GM21360 (cell line): ENCODE measurements around the gene CLRN3.

Experiments used
- ATAC-seq: cut with Tn5 transposase; IDR thresholded peaks from one replicate; pipeline ENCODE4 v1.9.1; 2021; ENCODE audit warnings: mild to moderate bottlenecking, moderate library complexity; ENCODE audit not compliant: unreplicated experiment

Gene CLRN3, protein sequence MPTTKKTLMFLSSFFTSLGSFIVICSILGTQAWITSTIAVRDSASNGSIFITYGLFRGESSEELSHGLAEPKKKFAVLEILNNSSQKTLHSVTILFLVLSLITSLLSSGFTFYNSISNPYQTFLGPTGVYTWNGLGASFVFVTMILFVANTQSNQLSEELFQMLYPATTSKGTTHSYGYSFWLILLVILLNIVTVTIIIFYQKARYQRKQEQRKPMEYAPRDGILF

DNA sequence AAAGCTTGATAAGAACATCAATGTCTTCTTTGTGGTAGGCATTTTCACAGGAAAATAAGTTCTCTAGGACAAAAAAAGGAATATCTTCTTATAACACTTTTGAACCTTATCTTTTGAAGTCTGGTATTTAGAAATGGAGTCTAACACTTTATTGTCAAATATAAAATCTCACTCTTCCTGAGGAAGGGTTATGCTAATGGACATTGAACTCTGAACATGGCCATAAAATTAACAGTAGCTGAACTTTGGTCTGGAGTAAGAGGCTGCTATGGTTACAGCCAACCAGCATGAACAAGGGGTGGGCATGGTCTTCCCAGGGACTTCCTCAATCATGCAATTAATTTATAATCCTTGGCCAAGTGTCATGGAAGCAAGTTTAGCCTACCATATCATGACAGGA is at the start of gene CLRN3:
TSS of gene CLRN3 (minus strand) at position 199 of the 400 bp plus-strand sequence. CDS start at position 42, 157 bp downstream.
- ATAC-seq: no peak

DNA sequence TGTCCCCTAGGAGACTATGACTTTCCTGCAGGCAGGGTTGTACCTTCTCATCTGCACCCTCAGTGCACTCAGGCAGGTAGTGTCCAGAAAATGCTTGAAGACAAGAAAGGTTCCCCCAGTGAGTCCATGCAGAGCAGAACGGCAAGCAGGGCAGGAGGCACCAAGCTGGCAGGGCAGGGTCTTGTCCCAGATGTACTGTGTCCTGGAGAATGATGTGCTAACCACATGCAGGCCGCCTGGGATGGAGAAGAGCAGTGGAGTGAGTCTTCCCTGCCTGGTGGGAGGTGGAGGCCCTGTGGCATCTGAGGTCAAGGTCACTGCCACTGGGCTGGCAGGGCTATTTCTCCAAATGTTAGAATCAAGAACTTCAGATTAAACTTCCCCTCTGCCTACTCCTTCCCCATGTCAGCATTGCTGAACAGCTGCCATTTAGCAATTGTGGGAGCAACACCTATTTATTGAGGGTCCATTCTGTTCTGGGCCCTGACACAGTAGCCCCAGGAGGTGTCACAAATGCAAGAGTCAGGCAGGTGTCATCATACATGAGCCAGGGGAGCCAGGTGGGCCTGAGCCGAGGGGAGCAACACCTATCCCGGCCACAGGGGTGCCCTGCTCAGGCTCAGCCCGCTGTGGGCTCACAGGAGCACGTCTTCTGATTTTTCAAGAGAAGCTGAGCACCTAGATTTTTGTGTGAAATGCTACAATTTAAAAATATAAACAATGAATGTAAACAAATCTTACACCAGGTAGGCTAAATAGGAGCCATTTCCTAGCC is 48.3 kb upstream of the CLRN3 start:
- ATAC-seq: no peak

DNA sequence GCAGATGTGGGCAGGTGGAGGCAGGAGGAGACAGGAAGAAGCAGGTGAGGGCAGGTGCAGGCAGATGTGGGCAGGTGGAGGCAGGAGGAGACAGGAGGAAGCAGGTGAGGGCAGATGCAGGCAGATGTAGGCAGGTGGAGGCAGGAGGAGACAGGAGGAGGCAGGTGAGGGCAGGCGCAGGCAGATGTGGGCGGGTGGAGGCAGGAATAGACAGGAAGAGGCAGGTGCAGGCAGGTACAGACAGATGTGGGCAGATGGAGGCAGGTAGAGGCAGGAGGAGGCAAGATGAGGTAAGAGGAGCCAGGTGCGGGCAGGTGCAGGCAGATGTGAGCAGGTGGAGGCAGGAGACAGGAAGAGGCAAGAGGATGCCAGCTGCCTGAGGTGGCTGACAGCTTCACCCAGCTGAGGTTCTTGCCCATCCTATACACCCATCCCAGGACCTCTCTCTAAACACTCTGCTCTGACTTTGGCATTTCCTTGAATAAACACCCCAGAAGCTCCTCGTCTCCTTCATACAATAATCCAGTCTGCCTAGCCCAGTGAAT is 47.1 kb upstream of the CLRN3 start:
- no peak for ATAC-seq

DNA sequence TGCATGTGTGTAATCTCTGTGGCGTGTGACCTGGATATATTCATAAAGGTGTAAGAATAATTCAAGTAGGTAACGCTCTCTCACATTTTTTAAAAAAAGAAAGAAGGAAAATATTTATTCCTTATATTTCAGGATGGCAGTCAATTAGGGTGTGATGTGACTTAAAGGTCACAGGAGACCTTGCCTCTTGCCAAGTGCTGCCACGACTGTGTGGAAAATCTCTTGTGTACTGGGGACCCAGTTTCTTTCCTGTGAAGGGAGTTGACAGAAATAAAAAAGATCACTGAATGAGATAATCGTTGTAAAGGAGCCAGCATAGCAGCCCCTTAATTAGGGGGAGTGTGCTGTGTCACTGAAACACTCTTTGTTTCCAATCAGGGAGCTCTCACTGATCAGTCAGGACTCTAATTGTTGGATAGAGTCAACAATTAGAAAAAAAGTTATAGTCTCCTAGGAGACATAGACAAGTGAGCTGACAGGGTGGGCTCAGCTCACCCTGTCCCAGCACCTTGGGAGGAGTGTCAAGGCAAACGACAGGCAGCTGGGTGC is 45.2 kb upstream of the CLRN3 start:
- no peak for ATAC-seq

DNA sequence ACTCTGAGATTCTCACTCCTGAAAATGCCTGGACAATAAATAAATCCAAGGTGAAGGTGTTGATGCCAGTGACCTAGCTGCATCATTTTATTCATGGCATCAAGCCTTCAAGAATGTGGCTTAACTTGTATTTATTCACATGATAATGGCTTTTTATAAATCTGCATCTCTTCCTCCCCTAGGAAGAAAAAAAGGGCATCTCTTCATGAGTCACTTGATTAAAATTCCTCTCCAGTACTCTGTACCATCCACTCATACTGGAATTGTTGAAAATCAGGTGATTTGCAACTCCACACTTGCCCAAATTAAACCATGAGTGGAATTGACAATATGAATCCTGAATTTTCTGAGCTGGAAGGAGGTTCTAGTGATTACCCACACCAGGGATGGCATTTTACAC is 44.3 kb upstream of the CLRN3 start:
- no peak for ATAC-seq

DNA sequence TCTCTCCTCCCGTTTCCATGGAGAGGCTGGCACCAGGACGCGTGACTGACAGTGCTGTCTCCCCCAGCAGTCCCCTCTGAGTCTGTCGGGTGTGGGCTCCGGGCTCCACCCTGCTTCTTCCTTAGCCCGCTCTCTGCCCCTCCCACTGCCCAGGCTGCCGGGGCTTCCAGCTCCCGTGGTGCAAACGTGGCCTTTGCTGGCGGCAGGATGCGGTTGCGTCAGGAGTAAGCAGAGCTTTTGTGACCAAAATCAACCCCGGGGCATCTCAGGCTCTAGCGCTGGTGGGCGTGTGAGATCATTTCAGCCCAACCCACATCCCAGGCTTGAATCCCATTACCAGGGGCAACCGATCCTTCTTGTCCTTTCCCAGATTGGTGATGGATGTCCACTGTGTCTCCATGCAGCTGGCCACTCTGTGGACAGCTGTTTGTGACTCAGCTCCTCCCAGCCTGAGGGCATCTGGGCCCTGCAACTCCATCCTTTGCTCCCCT is 42.4 kb upstream of the CLRN3 start:
- no peak for ATAC-seq

DNA sequence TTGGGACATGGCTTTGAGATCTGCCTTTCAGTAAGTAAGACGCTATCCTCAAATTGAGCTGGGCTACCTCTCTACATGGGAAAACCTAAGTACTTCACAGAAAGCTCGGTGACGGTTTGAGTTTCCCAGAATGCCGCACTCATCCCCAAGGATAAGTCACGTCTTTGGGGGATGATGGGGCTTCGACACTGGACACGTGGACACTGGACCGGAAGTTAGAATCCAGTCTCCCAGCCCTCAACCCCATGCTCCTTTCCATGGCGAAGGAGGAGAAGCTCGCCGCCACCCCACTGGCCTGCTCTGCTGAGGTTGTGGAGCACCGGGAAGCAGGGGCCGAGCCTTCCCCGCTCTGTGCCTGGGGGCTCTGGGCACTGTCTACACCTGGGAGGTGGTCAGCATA is 41.6 kb upstream of the CLRN3 start:
- ATAC-seq: no peak

DNA sequence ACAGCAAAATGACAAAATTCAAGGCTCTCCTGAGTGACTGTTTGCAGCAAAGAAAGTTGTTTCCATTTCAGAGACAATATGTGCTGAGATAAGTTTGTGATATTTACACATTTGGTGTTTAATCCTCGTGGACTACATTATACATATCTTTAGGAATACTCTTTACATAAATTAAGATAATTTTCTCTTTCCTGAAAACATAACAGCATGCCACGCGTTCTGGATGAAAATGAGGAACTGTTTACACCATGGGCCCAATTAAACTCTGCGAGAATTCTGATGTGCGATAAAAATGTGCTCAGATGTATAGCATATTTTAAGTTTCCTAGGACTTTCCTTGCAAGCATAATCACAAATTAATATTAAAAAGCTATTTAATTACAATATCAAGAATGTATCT is 40.5 kb upstream of the CLRN3 start:
- ATAC-seq: no peak

DNA sequence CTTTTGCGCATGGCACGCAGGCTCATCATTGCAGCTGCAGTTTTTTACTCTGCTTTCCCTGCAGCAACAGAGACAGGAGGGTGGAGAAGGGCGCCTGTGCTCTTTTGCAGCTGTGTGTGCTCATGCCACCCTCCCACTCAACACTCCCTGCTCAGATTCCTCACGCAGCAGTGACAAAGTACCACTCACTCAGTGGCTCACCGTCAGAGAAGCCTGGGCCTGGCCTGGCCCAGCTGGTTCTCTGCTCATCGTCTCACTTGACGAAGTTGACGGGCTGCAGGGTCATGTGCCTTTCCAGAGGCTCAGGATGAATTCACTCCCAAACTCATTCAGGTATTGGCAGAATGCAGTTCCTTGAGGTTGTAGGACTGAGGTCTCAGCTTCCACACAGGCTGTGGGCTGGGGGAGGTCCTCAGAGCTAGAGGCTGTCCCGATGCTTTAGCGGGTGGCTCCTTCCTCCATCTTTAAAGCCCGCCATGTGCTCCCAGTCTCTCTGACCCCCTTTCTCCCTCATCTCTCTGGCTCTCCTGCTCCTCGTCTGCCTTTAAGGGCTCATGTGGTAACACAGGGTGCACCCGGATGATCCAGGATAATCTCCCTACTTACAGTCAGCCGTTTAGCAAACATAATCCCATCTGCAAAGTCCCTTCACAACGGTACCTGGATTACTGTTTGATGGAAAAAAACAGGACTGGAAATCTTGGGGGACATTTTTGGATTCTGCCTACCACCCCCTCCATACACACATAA is 40.0 kb upstream of the CLRN3 start:
- no peak for ATAC-seq

DNA sequence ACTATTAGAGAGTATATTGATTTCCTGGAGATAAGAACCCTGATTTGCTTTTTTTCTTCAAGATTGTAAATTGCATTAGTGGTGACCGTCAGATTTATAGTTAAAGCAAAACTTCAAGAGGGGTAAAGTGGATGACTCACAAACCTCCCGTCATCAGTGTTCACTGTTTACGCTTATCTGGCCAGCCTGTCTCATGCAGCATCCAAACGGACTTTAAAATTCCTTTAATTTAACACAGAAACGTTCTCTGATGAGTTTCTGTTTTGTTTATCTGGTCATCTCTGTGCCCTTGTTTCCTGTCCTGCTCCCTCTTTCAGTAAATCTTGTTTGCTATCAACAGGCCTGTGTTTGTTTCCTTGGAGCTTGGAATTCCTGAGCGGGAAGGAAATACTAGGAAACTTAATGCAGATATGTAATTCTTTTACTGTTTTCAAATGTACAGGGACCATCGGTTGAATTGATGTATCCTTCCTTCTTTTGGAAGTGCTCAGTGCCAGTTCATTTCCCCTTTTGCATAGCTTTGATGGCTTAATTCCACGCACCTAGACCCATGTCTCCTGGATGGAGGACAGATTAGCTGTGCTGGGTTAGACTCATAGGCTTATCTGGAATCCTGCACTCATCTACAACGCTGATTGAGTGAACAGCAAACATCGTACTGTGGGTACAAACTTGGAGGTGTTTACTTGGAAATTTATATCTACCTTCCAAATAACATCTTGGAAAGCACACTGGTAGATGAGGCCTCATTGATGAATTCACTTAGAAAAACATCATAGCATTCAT is 35.5 kb upstream of the CLRN3 start:
- ATAC-seq: no peak

DNA sequence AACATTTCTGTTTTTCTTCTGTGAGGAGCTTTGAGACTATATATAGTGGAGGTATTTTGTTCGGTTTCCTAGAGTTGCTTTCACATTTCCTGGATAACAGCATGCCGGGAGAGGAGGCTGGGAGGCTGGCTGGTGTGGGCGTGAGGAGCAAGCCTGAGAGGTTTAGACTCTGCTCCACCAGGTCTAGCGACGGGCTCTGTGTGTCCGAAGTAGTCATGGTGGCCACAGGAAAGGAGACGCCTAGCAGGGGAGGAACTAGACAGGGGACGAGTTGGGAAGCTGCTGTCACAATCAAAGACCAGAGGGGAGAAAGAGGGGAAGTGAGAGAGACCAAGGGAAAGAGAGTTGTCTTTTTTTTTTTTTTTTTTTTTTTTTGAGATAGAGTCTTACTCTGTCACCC is 33.7 kb upstream of the CLRN3 start:
- no peak for ATAC-seq

DNA sequence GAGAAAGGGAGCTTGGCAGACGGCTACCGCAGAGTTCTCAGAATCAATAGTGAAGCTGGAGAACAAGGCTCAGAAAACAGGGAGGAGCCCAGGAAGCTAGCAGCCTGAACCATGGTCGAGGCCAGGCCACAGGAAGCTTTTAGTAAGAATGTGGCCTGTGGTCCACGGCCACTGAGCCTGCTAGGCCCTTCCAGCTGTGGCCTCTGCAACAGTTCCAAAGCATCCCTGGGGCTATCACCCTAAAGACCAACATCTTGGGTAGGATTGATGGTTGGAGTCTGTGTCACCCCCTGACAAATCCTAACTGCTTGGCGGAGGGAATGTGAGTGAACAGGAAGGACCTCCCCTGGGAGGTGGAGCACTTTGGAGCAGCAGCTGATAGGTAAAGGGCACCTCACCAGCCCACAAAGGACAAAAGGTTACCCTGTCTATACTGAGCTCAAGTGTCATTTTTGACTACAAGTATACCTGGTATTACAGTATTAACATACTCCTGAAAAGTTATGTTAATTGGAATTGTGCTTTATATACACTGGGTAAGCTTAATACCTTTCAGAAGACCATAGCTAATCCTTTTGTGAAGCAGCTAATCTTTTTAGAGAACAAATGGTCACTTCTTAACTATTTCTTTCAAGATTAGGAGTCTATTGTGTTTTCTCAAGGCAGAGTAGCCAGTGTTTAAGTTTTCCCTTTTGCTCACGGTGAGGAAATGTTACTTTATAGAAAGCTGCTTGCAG is 32.9 kb upstream of the CLRN3 start:
- ATAC-seq: no peak

DNA sequence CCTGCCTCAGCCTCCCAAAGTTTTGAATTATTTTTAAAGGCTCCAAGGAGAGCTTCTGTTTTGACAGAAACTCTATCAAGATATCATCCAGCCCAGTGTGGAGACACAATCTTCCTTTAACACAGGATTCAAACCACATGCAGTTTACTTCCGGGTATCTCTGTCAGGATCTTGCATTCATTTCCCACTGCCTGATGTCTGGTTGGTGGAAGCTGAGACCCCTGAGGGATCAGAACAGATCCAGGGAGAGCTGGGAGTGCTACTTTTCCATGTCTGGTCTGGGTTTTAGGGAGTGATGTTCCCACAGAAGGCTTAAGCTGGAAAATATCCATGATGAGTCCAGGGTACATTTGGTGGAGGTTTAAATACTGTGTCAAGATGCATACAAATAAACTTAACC is 30.9 kb upstream of the CLRN3 start:
- ATAC-seq: no peak

DNA sequence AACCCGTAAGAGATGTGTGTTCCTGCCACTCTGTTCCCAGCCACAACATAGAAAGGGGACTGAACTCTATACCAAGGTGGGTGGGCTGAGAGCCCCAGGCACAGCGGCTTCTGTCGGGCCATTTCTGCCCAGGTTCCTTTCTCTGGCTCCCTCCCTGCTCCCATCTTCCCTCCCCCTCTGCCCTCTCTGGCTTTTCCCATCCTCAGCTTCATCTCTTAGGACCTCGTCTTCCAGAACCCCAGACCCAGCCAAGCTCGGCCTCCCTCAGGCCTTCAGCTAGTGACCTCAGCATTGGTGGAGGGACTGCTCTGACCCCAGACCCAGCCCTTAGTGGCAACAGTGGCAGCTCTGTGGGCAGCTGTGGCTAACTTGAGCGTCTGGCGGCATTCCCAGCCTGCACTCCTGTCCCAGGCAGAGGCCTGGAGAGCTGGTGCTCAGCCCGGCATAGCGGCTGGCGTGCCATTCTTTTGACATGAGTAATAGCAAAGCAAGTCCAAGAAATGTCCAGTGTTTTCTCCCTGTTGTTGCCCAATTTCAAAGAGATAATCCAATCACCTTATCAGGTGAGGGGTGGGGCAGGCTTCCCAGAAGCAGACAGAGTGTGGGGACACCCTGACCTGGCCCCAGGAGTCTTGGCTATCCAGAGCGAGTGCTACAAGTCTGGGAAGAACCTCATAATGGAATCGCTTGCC is 30.1 kb upstream of the CLRN3 start:
- ATAC-seq: no peak

DNA sequence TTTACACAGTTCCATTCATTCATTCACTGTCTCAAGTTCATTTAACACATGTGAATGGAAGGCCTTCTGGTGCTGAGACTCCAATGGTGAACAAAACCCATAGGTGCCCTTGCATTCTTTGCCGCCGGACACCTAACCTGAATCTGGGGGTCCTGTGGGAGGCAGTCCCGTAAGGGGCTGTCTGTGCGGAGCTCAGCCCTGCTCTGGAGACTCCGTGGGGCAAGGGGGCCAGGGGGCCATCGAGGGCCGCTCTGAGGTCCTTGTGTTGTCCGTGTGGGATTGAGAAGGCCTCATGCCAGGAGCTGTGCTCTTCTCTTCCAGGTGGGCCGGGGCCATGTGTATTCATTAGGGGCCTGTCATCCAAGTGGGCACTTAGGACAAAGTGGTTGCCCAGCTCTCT is 29.5 kb upstream of the CLRN3 start:
- no peak for ATAC-seq

DNA sequence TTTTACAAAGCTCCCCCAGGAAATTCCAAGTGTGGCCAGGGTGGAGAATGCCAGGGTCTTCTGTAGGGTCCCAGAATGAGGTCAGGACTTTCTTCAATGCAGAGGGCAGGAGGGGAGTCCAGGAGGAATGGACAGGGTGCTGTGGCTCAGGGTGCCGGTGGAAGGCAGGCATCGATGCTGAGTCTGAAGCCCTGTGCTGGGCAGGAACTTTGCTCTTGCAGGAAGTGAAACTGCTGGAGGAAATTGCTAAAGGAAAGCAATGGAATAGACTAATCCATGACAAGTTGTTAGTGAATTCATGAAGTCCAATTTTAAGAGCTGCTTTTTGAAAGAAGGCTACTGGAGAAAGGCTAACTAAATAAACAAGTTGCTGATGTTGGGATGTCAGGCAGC is 29.0 kb upstream of the CLRN3 start:
- no peak for ATAC-seq

DNA sequence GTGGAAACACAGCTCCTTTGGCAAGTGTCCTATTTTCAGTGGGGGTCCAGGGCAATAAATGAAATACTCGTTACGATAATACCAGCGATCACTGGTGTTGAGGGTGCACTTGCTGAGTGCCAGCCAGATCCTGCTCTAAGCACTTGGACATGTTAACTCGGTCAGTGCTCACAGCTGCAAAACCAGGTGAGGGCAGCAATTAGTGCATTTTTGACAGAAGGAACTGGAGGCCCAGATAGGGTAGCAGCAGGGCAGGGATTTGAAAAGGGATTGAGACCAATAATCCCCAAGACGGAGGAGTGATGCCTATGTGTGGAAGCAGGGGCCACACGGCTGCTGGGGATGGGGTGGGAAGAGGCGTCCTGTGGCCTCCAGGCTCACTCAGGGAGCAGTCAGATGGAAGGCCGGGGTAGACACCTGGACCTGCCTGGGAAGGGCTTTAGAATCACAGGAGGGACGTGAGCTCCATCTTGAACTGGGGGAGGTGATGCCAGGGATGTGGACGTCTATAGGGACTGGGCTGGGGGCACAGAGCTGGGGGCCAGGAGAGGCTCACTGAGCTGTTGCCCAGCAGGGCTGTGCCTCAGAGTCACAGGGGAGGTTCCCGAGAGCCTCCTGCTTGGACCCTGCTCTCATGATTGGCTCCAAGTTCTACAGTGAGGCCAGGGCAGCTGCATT is 28.5 kb upstream of the CLRN3 start:
- no peak for ATAC-seq

DNA sequence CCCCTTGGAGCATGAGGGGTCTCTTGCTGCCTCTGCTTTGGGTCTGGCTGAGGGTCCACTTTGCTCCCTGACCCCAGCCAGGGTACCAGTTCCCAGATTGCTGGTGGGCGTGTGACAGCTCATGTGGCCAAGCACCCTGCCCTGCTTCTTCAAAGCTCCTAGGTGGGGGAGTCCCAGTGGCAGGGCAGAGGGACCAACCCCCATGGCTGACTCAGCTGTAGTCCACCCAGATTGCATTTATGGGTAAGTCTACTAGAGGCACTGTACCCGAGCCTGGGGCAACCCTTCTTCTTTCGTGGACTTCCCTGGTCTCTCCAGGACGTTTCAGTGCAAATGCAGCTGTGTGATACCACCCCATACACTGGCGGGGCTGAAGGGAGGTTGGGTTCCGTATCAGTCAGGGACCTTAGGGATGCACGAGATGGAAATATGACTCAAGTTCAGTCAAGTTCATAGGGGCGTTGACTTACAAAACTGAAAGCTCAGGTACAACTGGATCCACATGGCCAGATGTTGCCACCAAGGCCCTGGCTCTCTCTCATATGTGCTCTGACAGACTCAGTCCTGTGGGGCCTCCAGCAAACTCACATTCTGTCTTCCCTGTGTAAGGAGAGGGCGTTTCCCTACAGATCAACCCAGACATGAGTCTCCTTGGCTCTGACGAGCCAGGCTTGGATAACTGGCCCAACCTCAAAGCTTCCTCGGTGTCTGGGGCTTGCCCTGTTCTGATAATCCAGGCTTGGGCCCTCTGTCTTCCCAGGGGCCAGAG is 27.7 kb upstream of the CLRN3 start:
- no peak for ATAC-seq
